HL-60 (cell line): ENCODE results near the gene HSD3B1.

ENCODE experiments used
- DNase-seq, 2 experiments: peaks; one replicate each; pipeline ENCODE4 v3.0.0-alpha.2; 2010 to 2020; ENCODE audit warnings: low read depth in 1 of 2, low spot score in 1 of 2
- H3K27ac ChIP-seq: fragments of 250-450 bp; sonication (Bioruptor Pico); replicated peaks from 2 replicates; pipeline ENCODE4 v1.5.1; 2020; ENCODE audit warnings: mild to moderate bottlenecking, moderate library complexity
- H3K27me3 ChIP-seq: fragments of 250-450 bp; sonication (Bioruptor Pico); 2 replicates; pipeline ENCODE4 v1.5.1; 2021; ENCODE audit warnings: mild to moderate bottlenecking, moderate library complexity; ENCODE audit not compliant: insufficient read depth, poor library complexity, severe bottlenecking
- H3K4me3 ChIP-seq: replicated peaks from 2 replicates; pipeline ENCODE4 v1.5.1; 2011; ENCODE audit warnings: mild to moderate bottlenecking, control low read depth, low read length; ENCODE audit not compliant: insufficient read depth
- CTCF ChIP-seq: IDR thresholded peaks from one replicate; pipeline ENCODE4 v1.5.1; 2011; ENCODE audit warnings: low read length, control low read depth, inconsistent platforms; ENCODE audit not compliant: insufficient read depth
- GABPA ChIP-seq: IDR thresholded peaks from 2 replicates; pipeline ENCODE4 v1.6.1; 2012; ENCODE audit warnings: low read depth
- POLR2AphosphoS5 ChIP-seq: IDR thresholded peaks from 2 replicates; pipeline ENCODE4 v1.6.1; 2012; ENCODE audit warnings: low read depth
- REST ChIP-seq: IDR thresholded peaks from 2 replicates; pipeline ENCODE4 v1.6.1; 2012; ENCODE audit warnings: low read depth; ENCODE audit not compliant: insufficient replicate concordance
- SPI1 ChIP-seq: IDR thresholded peaks from 2 replicates; pipeline ENCODE4 v1.6.1; 2012; ENCODE audit warnings: low read depth, mild to moderate bottlenecking, borderline replicate concordance

HSD3B1 gene

GRCh38 chr1:119477710-119478109 is 29.3 kb upstream of the HSD3B1 start:
- no peaks in the 10 kb centered on the region for H3K27me3 ChIP-seq
- no peak overlapping the region for H3K27ac ChIP-seq
- no peak overlapping the region for H3K4me3 ChIP-seq
- TF ChIP-seq GABPA (no peak), REST (no peak), CTCF (no peak), SPI1 (no peak), POLR2AphosphoS5 (no peak)
- DNase-seq = no peak

GRCh38 chr1:119480175-119480574 is 26.8 kb upstream of the HSD3B1 start:
- Histone ChIP-seq H3K4me3 (no peak overlapping the region), H3K27me3 (peaks cover 3% of the 10 kb centered on the region), H3K27ac (no peak overlapping the region)
- TF ChIP-seq GABPA = no peak
- TF ChIP-seq REST = no peak
- TF ChIP-seq CTCF = no peak
- TF ChIP-seq SPI1 = no peak
- TF ChIP-seq POLR2AphosphoS5 = no peak
- DNase-seq = no peak

- Histone ChIP-seq H3K27me3 (peaks cover 6% of the 10 kb centered on the region), H3K4me3 (no peak overlapping the region), H3K27ac (no peak overlapping the region)
- no peak for DNase-seq
- TF ChIP-seq REST = no peak
- TF ChIP-seq GABPA = no peak
- TF ChIP-seq CTCF = no peak
- TF ChIP-seq POLR2AphosphoS5 = no peak
- TF ChIP-seq SPI1 = no peak
These were observed 25.1 kb upstream of the HSD3B1 start for GRCh38 chr1:119481951-119482350.
